GM12892 (cell line): ENCODE measurements around the gene KCNIP1.

Experiments
- POLR2A ChIP-seq: IDR thresholded peaks from 2 replicates; pipeline ENCODE4 v1.6.1; 2011; ENCODE audit warnings: low read depth, low read length, control low read depth
- POLR2AphosphoS5 ChIP-seq: IDR thresholded peaks from 2 replicates; pipeline ENCODE4 v1.6.1; 2011; ENCODE audit warnings: low read depth, low read length, control low read depth
- TAF1 ChIP-seq: IDR thresholded peaks from 2 replicates; pipeline ENCODE4 v1.6.1; 2011; ENCODE audit warnings: low read depth, mild to moderate bottlenecking, control low read depth, low read length, borderline replicate concordance

- TF ChIP-seq TAF1 (no peak), POLR2AphosphoS5 (no peak), POLR2A (no peak)
These were observed 137.8 kb downstream of the KCNIP1 start for GRCh38 chr5:170641589-170642031.
